Osteoblast (primary cell): ENCODE measurements around the gene SCGB3A1. TPM values are rescaled to one million over a fixed set of nuclear protein-coding genes. Genes with fewer than 3 reads are reported as not detected.

Experiments
- DNase-seq: peaks from one replicate; pipeline ENCODE4 v3.0.0; 2011; ENCODE audit warnings: low spot score, mixed read lengths; ENCODE audit not compliant: insufficient read length; ENCODE audit errors: missing footprints
- H2AFZ ChIP-seq: 2 replicates; pipeline ENCODE4 v1.6.0; 2011; ENCODE audit warnings: mild to moderate bottlenecking, low read length
- H3K27ac ChIP-seq: 2 replicates; pipeline ENCODE4 v1.5.1; 2011; ENCODE audit warnings: mild to moderate bottlenecking, low read depth, low read length, moderate library complexity
- H3K27me3 ChIP-seq: 2 replicates; pipeline ENCODE4 v1.6.0; 2012; ENCODE audit warnings: mild to moderate bottlenecking, control low read depth, inconsistent platforms, low read length, moderate library complexity; ENCODE audit not compliant: insufficient read depth
- H3K36me3 ChIP-seq: 2 replicates; pipeline ENCODE4 v1.5.1; 2011; ENCODE audit warnings: mild to moderate bottlenecking, low read length, control low read depth, moderate library complexity; ENCODE audit not compliant: insufficient read depth
- H3K4me1 ChIP-seq: 2 replicates; pipeline ENCODE4 v1.5.1; 2011; ENCODE audit warnings: mild to moderate bottlenecking, low read length, control low read depth, moderate library complexity; ENCODE audit not compliant: insufficient read depth
- H3K4me2 ChIP-seq: 2 replicates; pipeline ENCODE4 v1.6.0; 2011; ENCODE audit warnings: mild to moderate bottlenecking, low read length; ENCODE audit not compliant: insufficient read depth
- H3K4me3 ChIP-seq: fragments of 200-600 bp; sonication (generic); 3 replicates; pipeline ENCODE4 v1.5.1; 2012; ENCODE audit warnings: mild to moderate bottlenecking, low read length, inconsistent platforms; ENCODE audit not compliant: insufficient read depth
- H3K79me2 ChIP-seq: 2 replicates; pipeline ENCODE4 v1.6.0; 2012; ENCODE audit warnings: mild to moderate bottlenecking, low read length, control low read depth, inconsistent platforms; ENCODE audit not compliant: insufficient read depth
- H3K9me3 ChIP-seq: 2 replicates; pipeline ENCODE4 v1.5.1; 2011; ENCODE audit warnings: low read depth, low read length, control low read depth
- H4K20me1 ChIP-seq: 2 replicates; pipeline ENCODE4 v1.6.0; 2012; ENCODE audit warnings: mild to moderate bottlenecking, low read length, control low read depth; ENCODE audit not compliant: insufficient read depth
- total RNA-seq: library from RNA; depleted of rRNA; stranded (reverse); fragments of >200 nt; gene quantifications from 2 replicates; pipeline ENCODE4 v1.2.3, GENCODE V29; 2012
- TF ChIP-seq, protein P1 (sequence below): IDR thresholded peaks from 2 replicates; pipeline ENCODE4 v1.5.1; 2011; ENCODE audit warnings: mild to moderate bottlenecking, low read depth, low read length, moderate library complexity; ENCODE audit errors: extremely low read depth

The SCGB3A1 gene, protein sequence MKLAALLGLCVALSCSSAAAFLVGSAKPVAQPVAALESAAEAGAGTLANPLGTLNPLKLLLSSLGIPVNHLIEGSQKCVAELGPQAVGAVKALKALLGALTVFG
- total RNA-seq, result not detected in 2 replicates

DNA sequence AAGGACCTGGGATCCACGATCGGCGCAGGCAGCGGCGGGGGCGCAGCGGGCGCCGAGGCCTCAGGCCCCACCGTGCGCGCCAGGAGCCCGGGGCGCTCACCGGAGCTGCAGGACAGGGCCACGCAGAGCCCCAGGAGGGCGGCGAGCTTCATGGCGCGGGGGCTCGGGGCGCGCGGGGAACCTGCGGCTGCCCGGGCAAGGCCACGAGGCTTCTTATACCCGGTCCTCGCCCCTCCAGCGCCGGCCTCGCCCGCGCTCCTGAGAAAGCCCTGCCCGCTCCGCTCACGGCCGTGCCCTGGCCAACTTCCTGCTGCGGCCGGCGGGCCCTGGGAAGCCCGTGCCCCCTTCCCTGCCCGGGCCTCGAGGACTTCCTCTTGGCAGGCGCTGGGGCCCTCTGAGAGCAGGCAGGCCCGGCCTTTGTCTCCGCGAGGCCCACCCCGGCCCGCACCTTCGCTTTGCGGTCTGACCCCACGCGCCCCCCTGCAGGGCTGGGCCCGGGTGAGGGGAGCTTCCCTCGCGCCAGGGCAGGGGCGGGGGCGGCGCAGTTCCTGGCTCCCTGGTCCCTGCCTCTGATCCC lies at the start of gene SCGB3A1:
Gene SCGB3A1 (minus strand): TSS at position 189 of the 577 bp plus-strand sequence. CDS start 37 bp downstream, at position 152.
- Histone ChIP-seq H3K9me3 (no peaks in the 10 kb centered on the region), H3K79me2 (no peaks in the 10 kb centered on the region), H3K4me3 (no peak within 1 kb of the TSS), H3K4me1 (no peaks in the 10 kb centered on the region), H3K27me3 (peaks cover 54% of the 10 kb centered on the region), H3K4me2 (no peak within 1 kb of the TSS), H2AFZ (no peak within 1 kb of the TSS), H4K20me1 (no peaks in the 10 kb centered on the region), H3K27ac (no peak within 1 kb of the TSS), H3K36me3 (no peaks in the 10 kb centered on the region)
- peak; percentile 55 for DNase-seq
- TF ChIP-seq, protein P1, sequence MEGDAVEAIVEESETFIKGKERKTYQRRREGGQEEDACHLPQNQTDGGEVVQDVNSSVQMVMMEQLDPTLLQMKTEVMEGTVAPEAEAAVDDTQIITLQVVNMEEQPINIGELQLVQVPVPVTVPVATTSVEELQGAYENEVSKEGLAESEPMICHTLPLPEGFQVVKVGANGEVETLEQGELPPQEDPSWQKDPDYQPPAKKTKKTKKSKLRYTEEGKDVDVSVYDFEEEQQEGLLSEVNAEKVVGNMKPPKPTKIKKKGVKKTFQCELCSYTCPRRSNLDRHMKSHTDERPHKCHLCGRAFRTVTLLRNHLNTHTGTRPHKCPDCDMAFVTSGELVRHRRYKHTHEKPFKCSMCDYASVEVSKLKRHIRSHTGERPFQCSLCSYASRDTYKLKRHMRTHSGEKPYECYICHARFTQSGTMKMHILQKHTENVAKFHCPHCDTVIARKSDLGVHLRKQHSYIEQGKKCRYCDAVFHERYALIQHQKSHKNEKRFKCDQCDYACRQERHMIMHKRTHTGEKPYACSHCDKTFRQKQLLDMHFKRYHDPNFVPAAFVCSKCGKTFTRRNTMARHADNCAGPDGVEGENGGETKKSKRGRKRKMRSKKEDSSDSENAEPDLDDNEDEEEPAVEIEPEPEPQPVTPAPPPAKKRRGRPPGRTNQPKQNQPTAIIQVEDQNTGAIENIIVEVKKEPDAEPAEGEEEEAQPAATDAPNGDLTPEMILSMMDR, result no peak

DNA sequence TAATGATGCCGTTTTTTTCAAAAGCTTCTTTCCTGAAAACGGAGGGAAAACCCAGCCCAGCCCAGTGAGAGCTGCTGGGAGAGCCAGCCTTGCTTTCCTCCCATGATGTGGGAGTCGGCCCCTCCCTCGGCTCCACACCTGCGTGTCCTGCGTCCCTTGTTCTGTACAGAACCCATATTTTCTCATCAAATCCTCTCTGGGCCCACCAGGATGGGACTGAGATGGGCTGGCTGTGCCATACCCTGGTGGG lies 49.2 kb upstream of the SCGB3A1 start:
- Histone ChIP-seq H3K27me3 (peaks cover 3% of the 10 kb centered on the region), H3K27ac (no peak overlapping the region), H3K4me2 (no peak overlapping the region), H3K4me1 (no peaks in the 10 kb centered on the region), H4K20me1 (no peaks in the 10 kb centered on the region), H3K4me3 (no peak overlapping the region), H2AFZ (no peak overlapping the region), H3K36me3 (no peaks in the 10 kb centered on the region), H3K9me3 (no peaks in the 10 kb centered on the region), H3K79me2 (no peaks in the 10 kb centered on the region)
- TF ChIP-seq, protein P1, result no peak
- DNase-seq, result no peak

DNA sequence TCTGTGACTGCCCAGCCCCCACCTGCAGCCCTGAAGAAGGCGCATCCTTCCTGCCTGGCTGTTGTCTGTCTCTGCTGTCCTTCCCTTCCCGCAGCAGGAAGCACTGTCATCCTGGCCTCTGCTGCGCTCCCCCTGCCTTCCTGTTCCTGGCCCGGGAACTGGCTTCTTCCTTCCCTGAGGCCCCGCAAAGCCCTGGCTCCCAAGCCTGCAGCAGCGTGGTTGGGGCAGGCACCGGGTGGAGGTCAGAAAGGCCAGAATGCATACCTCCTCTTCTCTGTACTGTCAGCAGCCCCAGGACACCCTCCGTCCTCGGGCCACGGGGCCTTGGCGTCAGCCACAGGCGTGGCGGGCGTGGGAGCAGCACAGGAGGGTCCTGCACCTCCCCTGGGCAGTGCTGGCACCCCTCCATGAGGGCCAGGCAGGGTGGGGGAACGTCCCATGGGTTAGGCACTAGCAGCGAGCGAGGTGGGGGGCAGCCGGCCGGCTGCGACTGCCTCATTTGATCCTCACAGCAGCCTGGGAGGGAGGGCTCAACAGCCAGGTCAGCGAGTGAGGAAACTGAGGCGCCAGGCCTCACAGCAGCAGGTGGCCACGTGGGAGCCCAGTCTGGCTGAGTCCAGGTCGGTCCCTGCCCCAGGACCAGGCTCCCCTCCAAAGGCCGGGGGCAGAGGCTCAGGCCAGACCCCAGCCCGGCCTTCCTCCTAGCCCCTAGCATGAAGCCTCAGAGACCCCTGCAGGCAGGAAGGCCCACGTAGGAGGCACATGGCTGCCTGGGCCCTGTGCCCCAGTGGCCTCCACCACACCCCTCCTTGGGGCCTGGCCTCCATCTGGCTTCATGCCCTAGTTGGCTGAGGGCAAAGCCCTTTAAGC lies 48.7 kb upstream of the SCGB3A1 start:
- no peak overlapping the region for H2AFZ ChIP-seq
- H3K4me3 ChIP-seq, result no peak overlapping the region
- no peaks in the 10 kb centered on the region for H3K79me2 ChIP-seq

DNA sequence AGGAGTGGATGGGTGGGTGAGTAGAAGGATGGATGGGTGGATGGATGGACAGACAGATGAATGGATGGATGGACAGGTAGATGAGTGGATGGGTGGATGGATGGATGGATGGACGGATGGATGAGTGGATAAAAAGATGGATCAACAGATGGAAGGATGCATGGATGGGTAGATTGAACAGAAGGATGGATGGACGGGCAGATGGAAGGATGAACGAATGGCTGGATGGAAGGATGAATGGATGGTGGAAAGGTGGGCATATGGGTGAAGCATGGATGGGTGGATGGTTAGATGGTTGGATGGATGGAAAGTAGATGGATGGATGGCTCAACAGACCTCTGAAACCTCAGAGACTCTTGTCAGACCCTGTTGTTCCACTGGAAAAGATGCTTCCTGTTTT lies 48.0 kb upstream of the SCGB3A1 start:
- Histone ChIP-seq H3K79me2 (no peaks in the 10 kb centered on the region), H2AFZ (no peak overlapping the region), H3K27me3 (peaks cover 3% of the 10 kb centered on the region), H3K36me3 (no peaks in the 10 kb centered on the region), H3K4me3 (no peak overlapping the region), H3K4me1 (no peaks in the 10 kb centered on the region), H3K4me2 (no peak overlapping the region), H4K20me1 (no peaks in the 10 kb centered on the region), H3K9me3 (no peaks in the 10 kb centered on the region), H3K27ac (no peak overlapping the region)
- no peak for DNase-seq
- TF ChIP-seq, protein P1, result no peak

More for the DNA sequence above, 48.7 kb upstream of the SCGB3A1 start:
- no peaks in the 10 kb centered on the region for H4K20me1 ChIP-seq
- no peaks in the 10 kb centered on the region for H3K4me1 ChIP-seq
- TF ChIP-seq, protein P1, result no peak
- no peaks in the 10 kb centered on the region for H3K9me3 ChIP-seq
- no peaks in the 10 kb centered on the region for H3K36me3 ChIP-seq
- no peak overlapping the region for H3K4me2 ChIP-seq
- peak; percentile 86 for DNase-seq
- no peak overlapping the region for H3K27ac ChIP-seq
- peaks cover 3% of the 10 kb centered on the region for H3K27me3 ChIP-seq
